Thyroid gland (tissue), 4 donors: Measurements from ENCODE around the gene ZNF423.

Source experiments
- POLR2A ChIP-seq, 2 donors: fragments of 450-650 bp; IDR thresholded peaks; one replicate each; pipeline ENCODE4 v1.6.1; 2017; ENCODE audit warnings: antibody characterized with exemption in 2 of 2, mild to moderate bottlenecking in 2 of 2, moderate library complexity in 1 of 2
- TF ChIP-seq, protein P1 (sequence below), 6 experiments: fragments of 200-600 bp in 3 of 6; fragments of 450-650 bp in 3 of 6; sonication (generic) in 3 of 6; IDR thresholded peaks; one replicate each; pipeline ENCODE4 v1.5.1; 2016 to 2019; ENCODE audit warnings: antibody characterized with exemption in 6 of 6, mild to moderate bottlenecking in 2 of 6, inconsistent platforms in 1 of 6, moderate library complexity in 1 of 6

DNA sequence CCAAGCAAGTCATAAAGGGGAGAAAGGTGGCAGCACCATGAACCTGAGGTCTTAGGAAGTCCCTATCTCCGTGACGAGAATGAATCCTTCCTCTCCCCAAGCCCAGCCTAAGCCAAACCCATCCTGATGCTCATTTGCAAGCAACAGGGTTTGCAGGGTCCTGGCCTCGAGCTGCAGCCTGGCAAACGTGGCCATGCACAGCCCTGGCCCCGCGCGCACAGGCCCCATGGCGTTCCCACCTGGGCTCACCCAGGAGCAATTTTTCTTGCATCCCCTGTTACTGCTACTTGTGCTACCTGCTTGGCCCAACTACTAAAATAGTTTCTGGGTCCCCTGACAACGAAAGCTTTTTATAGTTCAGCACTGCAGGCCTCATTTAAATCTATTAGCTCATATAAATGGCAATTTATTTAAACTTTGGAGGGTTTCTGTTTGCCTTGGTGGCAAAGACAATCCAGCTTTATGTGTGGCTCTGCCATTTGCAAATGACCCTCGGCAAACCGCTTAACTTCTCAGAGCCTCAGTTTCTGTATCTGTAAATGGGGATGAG lies 340.8 kb downstream of the ZNF423 start:
- TF ChIP-seq, protein P1, sequence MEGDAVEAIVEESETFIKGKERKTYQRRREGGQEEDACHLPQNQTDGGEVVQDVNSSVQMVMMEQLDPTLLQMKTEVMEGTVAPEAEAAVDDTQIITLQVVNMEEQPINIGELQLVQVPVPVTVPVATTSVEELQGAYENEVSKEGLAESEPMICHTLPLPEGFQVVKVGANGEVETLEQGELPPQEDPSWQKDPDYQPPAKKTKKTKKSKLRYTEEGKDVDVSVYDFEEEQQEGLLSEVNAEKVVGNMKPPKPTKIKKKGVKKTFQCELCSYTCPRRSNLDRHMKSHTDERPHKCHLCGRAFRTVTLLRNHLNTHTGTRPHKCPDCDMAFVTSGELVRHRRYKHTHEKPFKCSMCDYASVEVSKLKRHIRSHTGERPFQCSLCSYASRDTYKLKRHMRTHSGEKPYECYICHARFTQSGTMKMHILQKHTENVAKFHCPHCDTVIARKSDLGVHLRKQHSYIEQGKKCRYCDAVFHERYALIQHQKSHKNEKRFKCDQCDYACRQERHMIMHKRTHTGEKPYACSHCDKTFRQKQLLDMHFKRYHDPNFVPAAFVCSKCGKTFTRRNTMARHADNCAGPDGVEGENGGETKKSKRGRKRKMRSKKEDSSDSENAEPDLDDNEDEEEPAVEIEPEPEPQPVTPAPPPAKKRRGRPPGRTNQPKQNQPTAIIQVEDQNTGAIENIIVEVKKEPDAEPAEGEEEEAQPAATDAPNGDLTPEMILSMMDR (IDR thresholded peaks at IDR 0.05): no peak
- no peak for TF ChIP-seq POLR2A (IDR thresholded peaks at IDR 0.05)
